ENCODE measurements around the gene SPACA5. TPM values are rescaled to one million over a fixed set of nuclear protein-coding genes. Genes with fewer than 3 reads are reported as not detected.
"Not testable (repeated sequence)": the region's sequence is repeated elsewhere in the genome, so short reads cannot be mapped to it uniquely, and the experiment has no call there.

Gene SPACA5
- polyA plus RNA-seq, 1 donor (not counting 4 experiments of a cell fraction or from before 2014, with no cell fraction given) = not detected

DNA sequence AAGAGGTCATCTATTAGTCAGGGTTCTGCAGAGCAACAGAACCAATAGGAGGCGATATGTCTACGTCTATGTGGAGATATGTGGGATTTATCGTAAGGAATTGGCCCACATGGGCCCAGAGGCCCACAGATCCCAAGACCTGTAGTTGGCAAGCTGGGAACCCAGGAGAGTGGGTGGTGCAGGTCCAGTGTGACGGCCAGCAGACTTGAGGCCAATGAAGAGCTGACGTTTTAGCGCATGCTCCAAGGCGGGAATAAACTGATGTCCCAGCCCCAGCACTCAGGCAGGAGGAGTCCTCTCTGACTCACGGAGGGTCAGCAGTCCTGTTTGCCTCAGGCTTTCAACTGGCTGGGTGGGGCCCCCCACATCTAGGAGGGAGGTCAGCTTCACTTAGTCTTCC is 21.3 kb downstream of the SPACA5 start:
- Histone ChIP-seq H3K27me3 (ENCODE audit: control insufficient read depth, extremely low read depth, insufficient read depth, low read length) (no peaks in the 10 kb centered on the region), H3K79me2 (ENCODE audit: control insufficient read depth, insufficient read depth, low read length) (no peaks in the 10 kb centered on the region), H3K27ac (ENCODE audit: control insufficient read depth, insufficient read depth, low read length) (no peak overlapping the region), H3K9ac (ENCODE audit: control insufficient read depth, extremely low read depth, insufficient read depth, low read length) (no peak overlapping the region), H3K9me3 (ENCODE audit: control insufficient read depth, low read depth, low read length) (no peaks in the 10 kb centered on the region), H2AFZ (ENCODE audit: control insufficient read depth, low read length) (no peak overlapping the region), H3K4me1 (ENCODE audit: control insufficient read depth, extremely low read depth, insufficient read depth, low read length) (no peaks in the 10 kb centered on the region), H3K4me3 (ENCODE audit: control insufficient read depth in 2 of 3, extremely low read depth in 1 of 3, insufficient read depth in 2 of 3, low read depth in 1 of 3, low read length in 3 of 3) (no peak overlapping the region), H3K36me3 (ENCODE audit: control insufficient read depth in 2 of 2, extremely low read depth in 1 of 2, insufficient read depth in 2 of 2, low read length in 2 of 2) (no peaks in the 10 kb centered on the region), H4K20me1 (ENCODE audit: control insufficient read depth, extremely low read depth, insufficient read depth, low read length) (no peaks in the 10 kb centered on the region), H3K4me2 (ENCODE audit: control insufficient read depth, extremely low read depth, insufficient read depth, low read depth, low read length) (no peak overlapping the region), H3K9me1 (ENCODE audit: control insufficient read depth, extremely low read depth, insufficient read depth, low read length) (no peaks in the 10 kb centered on the region)
- TF ChIP-seq, protein P1, sequence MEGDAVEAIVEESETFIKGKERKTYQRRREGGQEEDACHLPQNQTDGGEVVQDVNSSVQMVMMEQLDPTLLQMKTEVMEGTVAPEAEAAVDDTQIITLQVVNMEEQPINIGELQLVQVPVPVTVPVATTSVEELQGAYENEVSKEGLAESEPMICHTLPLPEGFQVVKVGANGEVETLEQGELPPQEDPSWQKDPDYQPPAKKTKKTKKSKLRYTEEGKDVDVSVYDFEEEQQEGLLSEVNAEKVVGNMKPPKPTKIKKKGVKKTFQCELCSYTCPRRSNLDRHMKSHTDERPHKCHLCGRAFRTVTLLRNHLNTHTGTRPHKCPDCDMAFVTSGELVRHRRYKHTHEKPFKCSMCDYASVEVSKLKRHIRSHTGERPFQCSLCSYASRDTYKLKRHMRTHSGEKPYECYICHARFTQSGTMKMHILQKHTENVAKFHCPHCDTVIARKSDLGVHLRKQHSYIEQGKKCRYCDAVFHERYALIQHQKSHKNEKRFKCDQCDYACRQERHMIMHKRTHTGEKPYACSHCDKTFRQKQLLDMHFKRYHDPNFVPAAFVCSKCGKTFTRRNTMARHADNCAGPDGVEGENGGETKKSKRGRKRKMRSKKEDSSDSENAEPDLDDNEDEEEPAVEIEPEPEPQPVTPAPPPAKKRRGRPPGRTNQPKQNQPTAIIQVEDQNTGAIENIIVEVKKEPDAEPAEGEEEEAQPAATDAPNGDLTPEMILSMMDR (optimal IDR thresholded peaks at IDR 0.05 in 1 of 3, IDR thresholded peaks at IDR 0.05 in 1 of 3, conservative IDR thresholded peaks at IDR 0.05 in 1 of 3; ENCODE audit: extremely low read depth in 1 of 3, insufficient read depth in 2 of 3, low read length in 3 of 3) = no peak
- DNase-seq (ENCODE audit: low read depth, low spot score) (no peak), FAIRE-seq (no peak)
- dilution Hi-C loops (cut with MboI; ENCODE audit: extremely low pct_ligation_motif_present, low sequenced_read_pairs) = no loop called here

GRCh38 chrX:48030237-48030636 is 23.4 kb downstream of the SPACA5 start:
- Histone ChIP-seq H3K36me3 (ENCODE audit: control insufficient read depth in 2 of 2, extremely low read depth in 1 of 2, insufficient read depth in 2 of 2, low read length in 2 of 2) (no peaks in the 10 kb centered on the region), H3K4me1 (ENCODE audit: control insufficient read depth, extremely low read depth, insufficient read depth, low read length) (no peaks in the 10 kb centered on the region), H3K9ac (ENCODE audit: control insufficient read depth, extremely low read depth, insufficient read depth, low read length) (no peak overlapping the region), H3K9me3 (ENCODE audit: control insufficient read depth, low read depth, low read length) (no peaks in the 10 kb centered on the region), H3K9me1 (ENCODE audit: control insufficient read depth, extremely low read depth, insufficient read depth, low read length) (no peaks in the 10 kb centered on the region), H2AFZ (ENCODE audit: control insufficient read depth, low read length) (no peak overlapping the region), H3K27ac (ENCODE audit: control insufficient read depth, insufficient read depth, low read length) (no peak overlapping the region), H3K27me3 (ENCODE audit: control insufficient read depth, extremely low read depth, insufficient read depth, low read length) (no peaks in the 10 kb centered on the region), H3K4me2 (ENCODE audit: control insufficient read depth, extremely low read depth, insufficient read depth, low read depth, low read length) (no peak overlapping the region), H3K79me2 (ENCODE audit: control insufficient read depth, insufficient read depth, low read length) (no peaks in the 10 kb centered on the region), H4K20me1 (ENCODE audit: control insufficient read depth, extremely low read depth, insufficient read depth, low read length) (no peaks in the 10 kb centered on the region), H3K4me3 (ENCODE audit: control insufficient read depth in 2 of 3, extremely low read depth in 1 of 3, insufficient read depth in 2 of 3, low read depth in 1 of 3, low read length in 3 of 3) (no peak overlapping the region)
- DNase-seq (ENCODE audit: low read depth, low spot score) (no peak), FAIRE-seq (no peak)
- dilution Hi-C loops (cut with MboI; ENCODE audit: extremely low pct_ligation_motif_present, low sequenced_read_pairs) = no loop called here
- TF ChIP-seq, protein P1 (optimal IDR thresholded peaks at IDR 0.05 in 1 of 3, IDR thresholded peaks at IDR 0.05 in 1 of 3, conservative IDR thresholded peaks at IDR 0.05 in 1 of 3; ENCODE audit: extremely low read depth in 1 of 3, insufficient read depth in 2 of 3, low read length in 3 of 3) = no peak
- TF ChIP-seq EZH2 (IDR thresholded peaks at IDR 0.05; ENCODE audit: low read length) = no peak

DNA sequence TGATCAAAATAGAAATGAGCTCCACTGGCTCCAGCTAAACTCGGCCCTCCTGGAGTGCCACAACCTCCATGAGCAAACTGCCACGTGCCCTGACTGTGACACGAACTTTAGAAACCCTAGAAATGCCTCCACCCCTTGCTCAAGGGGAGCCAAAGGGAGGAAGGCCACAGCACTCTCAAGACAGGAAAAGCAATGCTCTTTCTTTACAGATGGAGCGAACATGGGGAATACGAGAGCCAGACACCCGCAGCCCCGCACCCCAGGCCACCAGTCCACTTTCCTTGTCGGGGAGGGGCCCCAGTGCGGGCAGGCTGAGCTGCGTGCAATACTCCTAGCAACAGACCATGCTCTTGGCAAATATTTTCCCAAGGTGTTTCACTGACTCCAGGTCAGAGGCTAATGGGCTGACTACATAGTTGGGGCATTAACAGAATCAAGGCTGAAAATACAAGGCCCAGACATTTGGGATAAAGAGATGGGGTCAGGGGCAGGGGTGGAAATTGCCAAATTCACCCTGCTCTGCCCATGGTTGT is 23.9 kb downstream of the SPACA5 start:
- H3K27ac ChIP-seq (ENCODE audit: control insufficient read depth, insufficient read depth, low read length); H3K9me3 ChIP-seq (ENCODE audit: control insufficient read depth, low read depth, low read length); DNase-seq (ENCODE audit: low read depth, low spot score); H3K4me2 ChIP-seq (ENCODE audit: control insufficient read depth, extremely low read depth, insufficient read depth, low read depth, low read length); FAIRE-seq; H3K36me3 ChIP-seq (ENCODE audit: control insufficient read depth in 2 of 2, extremely low read depth in 1 of 2, insufficient read depth in 2 of 2, low read length in 2 of 2); H3K79me2 ChIP-seq (ENCODE audit: control insufficient read depth, insufficient read depth, low read length); H3K9ac ChIP-seq (ENCODE audit: control insufficient read depth, extremely low read depth, insufficient read depth, low read length); H3K4me3 ChIP-seq (ENCODE audit: control insufficient read depth in 2 of 3, extremely low read depth in 1 of 3, insufficient read depth in 2 of 3, low read depth in 1 of 3, low read length in 3 of 3); H3K4me1 ChIP-seq (ENCODE audit: control insufficient read depth, extremely low read depth, insufficient read depth, low read length); H2AFZ ChIP-seq (ENCODE audit: control insufficient read depth, low read length); H4K20me1 ChIP-seq (ENCODE audit: control insufficient read depth, extremely low read depth, insufficient read depth, low read length); dilution Hi-C loops (cut with MboI; ENCODE audit: extremely low pct_ligation_motif_present, low sequenced_read_pairs); H3K27me3 ChIP-seq (ENCODE audit: control insufficient read depth, extremely low read depth, insufficient read depth, low read length); H3K9me1 ChIP-seq (ENCODE audit: control insufficient read depth, extremely low read depth, insufficient read depth, low read length): not testable (repeated sequence)

Data from keratinocyte (primary cell).